Mesenchymal stem cell (in vitro differentiated cells and primary cell): ENCODE results near the gene PRDM1.

Experiments
- DNase-seq: peaks from one replicate; pipeline ENCODE4 v3.0.0-alpha.2; 2013
- H2AFZ ChIP-seq: one replicate; pipeline ENCODE4 v1.6.1; 2013; ENCODE audit warnings: low read depth, mild to moderate bottlenecking, control low read depth, inconsistent platforms, low read length, moderate library complexity
- H2AK5ac ChIP-seq: 2 replicates; pipeline ENCODE4 v1.6.1; 2013; ENCODE audit warnings: low read length, moderate library complexity, mild to moderate bottlenecking, inconsistent platforms; ENCODE audit not compliant: severe bottlenecking
- H2BK120ac ChIP-seq: one replicate; pipeline ENCODE4 v1.6.1; 2013; ENCODE audit warnings: low read depth, mild to moderate bottlenecking, inconsistent platforms, low read length, moderate library complexity
- H2BK12ac ChIP-seq, 2 experiments: one replicate each; pipeline ENCODE4 v1.6.1; 2013; ENCODE audit warnings: inconsistent platforms in 2 of 2, low read length in 2 of 2, mild to moderate bottlenecking in 2 of 2, moderate library complexity in 2 of 2, control low read depth in 1 of 2
- H2BK15ac ChIP-seq: one replicate; pipeline ENCODE4 v1.6.1; 2013; ENCODE audit warnings: mild to moderate bottlenecking, low read depth, inconsistent platforms; ENCODE audit not compliant: poor library complexity, severe bottlenecking
- H2BK5ac ChIP-seq: 2 replicates; pipeline ENCODE4 v1.6.1; 2013; ENCODE audit warnings: low read depth, mild to moderate bottlenecking, low read length, control low read depth, inconsistent platforms; ENCODE audit not compliant: poor library complexity, severe bottlenecking
- H3K14ac ChIP-seq, 2 experiments: one replicate each; pipeline ENCODE4 v1.6.1; 2013; ENCODE audit warnings: inconsistent platforms in 2 of 2, low read length in 2 of 2, control low read depth in 1 of 2, mild to moderate bottlenecking in 1 of 2, moderate library complexity in 1 of 2
- H3K18ac ChIP-seq, 2 experiments: one replicate each; pipeline ENCODE4 v1.6.1; 2013; ENCODE audit warnings: inconsistent platforms in 2 of 2, low read length in 2 of 2, control low read depth in 1 of 2, low read depth in 1 of 2, mild to moderate bottlenecking in 1 of 2
- H3K23ac ChIP-seq, 2 experiments: one replicate each; pipeline ENCODE4 v1.6.1; 2013; ENCODE audit warnings: inconsistent platforms in 2 of 2, low read length in 2 of 2, mild to moderate bottlenecking in 2 of 2, moderate library complexity in 2 of 2, control low read depth in 1 of 2
- H3K27ac ChIP-seq: 2 replicates; pipeline ENCODE4 v1.5.1; 2013; ENCODE audit warnings: mild to moderate bottlenecking, moderate library complexity, low read length, control low read depth, inconsistent platforms; ENCODE audit not compliant: poor library complexity, severe bottlenecking
- H3K27me3 ChIP-seq, 2 experiments: 2 replicates each; pipeline versions ENCODE4 v1.6.1 to v1.7.0; 2013; ENCODE audit warnings: low read length in 2 of 2, mild to moderate bottlenecking in 2 of 2, moderate library complexity in 2 of 2, control low read depth in 1 of 2, inconsistent platforms in 1 of 2; ENCODE audit not compliant: control insufficient read depth in 1 of 2, insufficient read depth in 1 of 2
- H3K36me3 ChIP-seq, 2 experiments: 2 replicates each; pipeline versions ENCODE4 v1.6.1 to v1.7.0; 2013; ENCODE audit warnings: low read length in 2 of 2, control low read depth in 1 of 2, inconsistent platforms in 1 of 2, low read depth in 1 of 2, mild to moderate bottlenecking in 1 of 2; ENCODE audit not compliant: insufficient read depth in 2 of 2, control insufficient read depth in 1 of 2
- H3K4ac ChIP-seq, 2 experiments: one replicate each; pipeline ENCODE4 v1.6.1; 2013; ENCODE audit warnings: inconsistent platforms in 2 of 2, low read length in 2 of 2, mild to moderate bottlenecking in 2 of 2, moderate library complexity in 2 of 2, control low read depth in 1 of 2, low read depth in 1 of 2
- H3K4me1 ChIP-seq: 2 replicates; pipeline ENCODE4 v1.6.1; 2013; ENCODE audit warnings: low read depth, low read length, control low read depth; ENCODE audit not compliant: control insufficient read depth, insufficient read depth
- H3K4me2 ChIP-seq: 2 replicates; pipeline ENCODE4 v1.6.1; 2013; ENCODE audit warnings: low read length, mild to moderate bottlenecking, inconsistent platforms; ENCODE audit not compliant: poor library complexity, severe bottlenecking
- H3K4me3 ChIP-seq, 2 experiments: 2 replicates each; pipeline versions ENCODE4 v1.5.1 to v1.7.0; 2013; ENCODE audit warnings: low read length in 2 of 2, mild to moderate bottlenecking in 2 of 2, control low read depth in 1 of 2, low read depth in 1 of 2; ENCODE audit not compliant: insufficient read depth in 1 of 2
- H3K79me1 ChIP-seq: replicated peaks from 2 replicates; pipeline ENCODE4 v1.6.1; 2013; ENCODE audit warnings: mild to moderate bottlenecking, control low read depth, low read length, inconsistent platforms; ENCODE audit not compliant: poor library complexity, severe bottlenecking
- H3K9ac ChIP-seq: 2 replicates; pipeline ENCODE4 v1.7.0; 2013; ENCODE audit warnings: mild to moderate bottlenecking, low read length, moderate library complexity
- H3K9me3 ChIP-seq: 2 replicates; pipeline ENCODE4 v1.7.0; 2013; ENCODE audit warnings: mild to moderate bottlenecking, low read length; ENCODE audit not compliant: control insufficient read depth
- H4K8ac ChIP-seq: one replicate; pipeline ENCODE4 v1.6.1; 2013; ENCODE audit warnings: inconsistent platforms, mild to moderate bottlenecking, low read length, moderate library complexity
- H4K91ac ChIP-seq: one replicate; pipeline ENCODE4 v1.6.1; 2013; ENCODE audit warnings: mild to moderate bottlenecking, low read length, inconsistent platforms
- WGBS: methylation state at CpG from one replicate; pipeline ENCODE4 v1.1.7; 2013; ENCODE audit warnings: mixed read lengths; 5-methylcytosine and 5-hydroxymethylcytosine counted together

The PRDM1 gene

GRCh38 chr6:106122938-106123656, 37.0 kb downstream of the PRDM1 start:
- Histone ChIP-seq H2AK5ac (no peak overlapping the region), H2BK120ac (no peak overlapping the region), H3K27ac (no peak overlapping the region), H3K4me3 (no peak overlapping the region), H3K9me3 (no peaks in the 10 kb centered on the region), H3K36me3 (no peaks in the 10 kb centered on the region), H2BK5ac (no peak overlapping the region), H4K91ac (no peak overlapping the region), H3K4me2 (no peak overlapping the region), H3K27me3 (peaks cover 0 to 5% of the 10 kb centered on the region in 2 experiments), H2AFZ (no peak overlapping the region), H4K8ac (no peak overlapping the region), H3K18ac (no peak overlapping the region), H3K4ac (no peak overlapping the region), H2BK15ac (no peak overlapping the region), H3K9ac (no peak overlapping the region), H2BK12ac (no peak overlapping the region), H3K4me1 (peaks cover 2% of the 10 kb centered on the region), H3K14ac (no peak overlapping the region), H3K23ac (no peak overlapping the region), H3K79me1 (no peaks in the 10 kb centered on the region)
- 83% methylated on average over 3 of the region's 6 CpGs for WGBS
- DNase-seq = no peak

- no peak overlapping the region for H3K4me3 ChIP-seq
- no peak overlapping the region for H3K4ac ChIP-seq
- H3K14ac ChIP-seq = no peak overlapping the region
- 100% methylated on average over 1 of the region's 4 CpGs for WGBS
- no peaks in the 10 kb centered on the region for H3K79me1 ChIP-seq
- H3K27ac ChIP-seq = no peak overlapping the region
- H4K91ac ChIP-seq = no peak overlapping the region
- no peak overlapping the region for H3K4me2 ChIP-seq
- H2BK120ac ChIP-seq = no peak overlapping the region
- H2BK12ac ChIP-seq = no peak overlapping the region
- H3K18ac ChIP-seq = no peak overlapping the region
- H3K36me3 ChIP-seq = no peaks in the 10 kb centered on the region
- H2BK5ac ChIP-seq = no peak overlapping the region
- no peak overlapping the region for H3K9ac ChIP-seq
- no peak overlapping the region for H2AK5ac ChIP-seq
- H2AFZ ChIP-seq = no peak overlapping the region
- no peak overlapping the region for H3K23ac ChIP-seq
- no peak overlapping the region for H2BK15ac ChIP-seq
- H3K27me3 ChIP-seq = peaks cover 0 to 5% of the 10 kb centered on the region in 2 experiments
- H3K4me1 ChIP-seq = peaks cover 3% of the 10 kb centered on the region
- no peak for DNase-seq
- no peak overlapping the region for H4K8ac ChIP-seq
- no peaks in the 10 kb centered on the region for H3K9me3 ChIP-seq
Measured at GRCh38 chr6:106124015-106124414, 37.9 kb downstream of the PRDM1 start.

GRCh38 chr6:106124437-106125430, 38.6 kb downstream of the PRDM1 start:
- Histone ChIP-seq H3K18ac (peak overlapping the region in 1 of 2 experiments; percentile 28), H3K36me3 (no peaks in the 10 kb centered on the region), H4K8ac (no peak overlapping the region), H3K4me3 (no peak overlapping the region), H3K27ac (no peak overlapping the region), H3K9ac (no peak overlapping the region), H3K4me2 (no peak overlapping the region), H2BK5ac (no peak overlapping the region), H3K4me1 (peaks cover 2% of the 10 kb centered on the region), H3K4ac (no peak overlapping the region), H3K27me3 (peaks cover 0 to 5% of the 10 kb centered on the region in 2 experiments), H4K91ac (no peak overlapping the region), H3K79me1 (no peaks in the 10 kb centered on the region), H2BK15ac (no peak overlapping the region), H2BK12ac (no peak overlapping the region), H2AFZ (no peak overlapping the region), H3K14ac (no peak overlapping the region), H3K23ac (no peak overlapping the region), H2AK5ac (no peak overlapping the region), H3K9me3 (no peaks in the 10 kb centered on the region), H2BK120ac (no peak overlapping the region)
- no peak for DNase-seq
- 90% methylated on average over 9 of the region's 10 CpGs for WGBS

- H2AFZ ChIP-seq = no peak overlapping the region
- no peak overlapping the region for H4K91ac ChIP-seq
- H2BK12ac ChIP-seq = peak overlapping the region in 1 of 2 experiments; percentile 59
- H3K18ac ChIP-seq = no peak overlapping the region
- 89% methylated on average over 11 of the region's 11 CpGs for WGBS
- no peak overlapping the region for H3K23ac ChIP-seq
- no peaks in the 10 kb centered on the region for H3K9me3 ChIP-seq
- no peak overlapping the region for H3K4me3 ChIP-seq
- peaks cover 0 to 5% of the 10 kb centered on the region in 2 experiments for H3K27me3 ChIP-seq
- H3K9ac ChIP-seq = no peak overlapping the region
- H3K36me3 ChIP-seq = no peaks in the 10 kb centered on the region
- H4K8ac ChIP-seq = no peak overlapping the region
- no peak overlapping the region for H3K27ac ChIP-seq
- H2BK120ac ChIP-seq = no peak overlapping the region
- no peak for DNase-seq
- H3K4me2 ChIP-seq = no peak overlapping the region
- peaks cover 2% of the 10 kb centered on the region for H3K4me1 ChIP-seq
- no peak overlapping the region for H2AK5ac ChIP-seq
- H2BK5ac ChIP-seq = no peak overlapping the region
- no peak overlapping the region for H3K4ac ChIP-seq
- H2BK15ac ChIP-seq = no peak overlapping the region
- no peak overlapping the region for H3K14ac ChIP-seq
- H3K79me1 ChIP-seq = no peaks in the 10 kb centered on the region
Measured at GRCh38 chr6:106125925-106126435, 39.8 kb downstream of the PRDM1 start.
